Esophagus muscularis mucosa (tissue), 3 donors: ENCODE data around the gene GFI1.

Experiments
- POLR2AphosphoS5 ChIP-seq, 2 donors: sonication (generic); formaldehyde crosslinking; IDR thresholded peaks; one replicate each; pipeline ENCODE4 v1.6.1; 2017; ENCODE audit warnings: antibody characterized with exemption in 2 of 2
- TF ChIP-seq, protein P1 (sequence below), 3 experiments: fragments of 200-600 bp in 2 of 3; fragments of 450-650 bp in 1 of 3; sonication (generic) in 2 of 3; IDR thresholded peaks; one replicate each; pipeline ENCODE4 v1.5.1; 2017 to 2019; ENCODE audit warnings: antibody characterized with exemption in 3 of 3, mild to moderate bottlenecking in 2 of 3, moderate library complexity in 1 of 3

- TF ChIP-seq, protein P1, sequence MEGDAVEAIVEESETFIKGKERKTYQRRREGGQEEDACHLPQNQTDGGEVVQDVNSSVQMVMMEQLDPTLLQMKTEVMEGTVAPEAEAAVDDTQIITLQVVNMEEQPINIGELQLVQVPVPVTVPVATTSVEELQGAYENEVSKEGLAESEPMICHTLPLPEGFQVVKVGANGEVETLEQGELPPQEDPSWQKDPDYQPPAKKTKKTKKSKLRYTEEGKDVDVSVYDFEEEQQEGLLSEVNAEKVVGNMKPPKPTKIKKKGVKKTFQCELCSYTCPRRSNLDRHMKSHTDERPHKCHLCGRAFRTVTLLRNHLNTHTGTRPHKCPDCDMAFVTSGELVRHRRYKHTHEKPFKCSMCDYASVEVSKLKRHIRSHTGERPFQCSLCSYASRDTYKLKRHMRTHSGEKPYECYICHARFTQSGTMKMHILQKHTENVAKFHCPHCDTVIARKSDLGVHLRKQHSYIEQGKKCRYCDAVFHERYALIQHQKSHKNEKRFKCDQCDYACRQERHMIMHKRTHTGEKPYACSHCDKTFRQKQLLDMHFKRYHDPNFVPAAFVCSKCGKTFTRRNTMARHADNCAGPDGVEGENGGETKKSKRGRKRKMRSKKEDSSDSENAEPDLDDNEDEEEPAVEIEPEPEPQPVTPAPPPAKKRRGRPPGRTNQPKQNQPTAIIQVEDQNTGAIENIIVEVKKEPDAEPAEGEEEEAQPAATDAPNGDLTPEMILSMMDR (IDR thresholded peaks at IDR 0.05) = no peak
- TF ChIP-seq POLR2AphosphoS5 (IDR thresholded peaks at IDR 0.05) = no peak
These were observed 42.4 kb downstream of the GFI1 start for GRCh38 chr1:92444351-92444750.
